Measurements from ENCODE around the gene EIF2S3B. TPM values are rescaled to one million over a fixed set of nuclear protein-coding genes. Genes with fewer than 3 reads are reported as not detected.

Gene EIF2S3B
- total and polyA plus RNA-seq, 2 of the 4 experiments (the other 2 are of a cell fraction): 0.39 to 6.8 TPM

DNA sequence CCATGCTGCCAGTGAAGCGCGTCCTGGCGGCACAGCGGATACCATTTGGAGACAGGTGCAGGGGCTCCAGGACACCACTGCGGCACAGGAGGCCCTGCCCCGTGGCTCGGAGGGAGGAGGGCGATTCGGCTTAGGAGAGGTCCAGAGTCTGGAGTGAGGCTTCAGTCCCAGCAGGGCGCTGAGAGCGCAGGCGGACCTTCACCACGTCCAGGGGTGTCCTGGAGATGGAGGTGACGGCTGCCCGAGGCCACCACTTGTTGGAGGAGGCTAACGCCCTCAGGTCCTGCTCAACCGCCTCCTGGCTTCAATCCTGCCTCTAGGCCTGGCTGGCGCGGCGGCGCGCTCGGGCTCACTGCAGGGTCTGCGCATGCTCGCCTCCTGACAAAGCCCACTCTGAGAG lies 45.7 kb downstream of the EIF2S3B start:
- no peak for TF ChIP-seq MAZ (IDR thresholded peaks at IDR 0.05; ENCODE audit: borderline replicate concordance, low read depth, low read length)
- TF ChIP-seq CHD1 (IDR thresholded peaks at IDR 0.05; ENCODE audit: low read depth, low read length): no peak
- TF ChIP-seq RFX5 (IDR thresholded peaks at IDR 0.05; ENCODE audit: low read depth, low read length): no peak
- no peak for TF ChIP-seq BHLHE40 (IDR thresholded peaks at IDR 0.05; ENCODE audit: low read depth, low read length)
- TF ChIP-seq MAFK (IDR thresholded peaks at IDR 0.05; ENCODE audit: low read depth, low read length): no peak
- no peak for TF ChIP-seq CEBPB (IDR thresholded peaks at IDR 0.05; ENCODE audit: low read depth, low read length)
- no peak for TF ChIP-seq MXI1 (IDR thresholded peaks at IDR 0.05; ENCODE audit: borderline replicate concordance, low read depth, low read length)
- TF ChIP-seq NFE2L2 (IDR thresholded peaks at IDR 0.05; ENCODE audit: low read depth, low read length): no peak
- TF ChIP-seq RAD21 (IDR thresholded peaks at IDR 0.05; ENCODE audit: low read length): no peak
- TF ChIP-seq, protein P1, sequence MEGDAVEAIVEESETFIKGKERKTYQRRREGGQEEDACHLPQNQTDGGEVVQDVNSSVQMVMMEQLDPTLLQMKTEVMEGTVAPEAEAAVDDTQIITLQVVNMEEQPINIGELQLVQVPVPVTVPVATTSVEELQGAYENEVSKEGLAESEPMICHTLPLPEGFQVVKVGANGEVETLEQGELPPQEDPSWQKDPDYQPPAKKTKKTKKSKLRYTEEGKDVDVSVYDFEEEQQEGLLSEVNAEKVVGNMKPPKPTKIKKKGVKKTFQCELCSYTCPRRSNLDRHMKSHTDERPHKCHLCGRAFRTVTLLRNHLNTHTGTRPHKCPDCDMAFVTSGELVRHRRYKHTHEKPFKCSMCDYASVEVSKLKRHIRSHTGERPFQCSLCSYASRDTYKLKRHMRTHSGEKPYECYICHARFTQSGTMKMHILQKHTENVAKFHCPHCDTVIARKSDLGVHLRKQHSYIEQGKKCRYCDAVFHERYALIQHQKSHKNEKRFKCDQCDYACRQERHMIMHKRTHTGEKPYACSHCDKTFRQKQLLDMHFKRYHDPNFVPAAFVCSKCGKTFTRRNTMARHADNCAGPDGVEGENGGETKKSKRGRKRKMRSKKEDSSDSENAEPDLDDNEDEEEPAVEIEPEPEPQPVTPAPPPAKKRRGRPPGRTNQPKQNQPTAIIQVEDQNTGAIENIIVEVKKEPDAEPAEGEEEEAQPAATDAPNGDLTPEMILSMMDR (conservative IDR thresholded peaks at IDR 0.05; ENCODE audit: low read depth, low read length): no peak
- no peak for TF ChIP-seq POLR2A (IDR thresholded peaks at IDR 0.05; ENCODE audit: low read depth, low read length)
- no peak for TF ChIP-seq SMC3 (IDR thresholded peaks at IDR 0.05; ENCODE audit: low read depth, low read length)
- TF ChIP-seq, protein P2, sequence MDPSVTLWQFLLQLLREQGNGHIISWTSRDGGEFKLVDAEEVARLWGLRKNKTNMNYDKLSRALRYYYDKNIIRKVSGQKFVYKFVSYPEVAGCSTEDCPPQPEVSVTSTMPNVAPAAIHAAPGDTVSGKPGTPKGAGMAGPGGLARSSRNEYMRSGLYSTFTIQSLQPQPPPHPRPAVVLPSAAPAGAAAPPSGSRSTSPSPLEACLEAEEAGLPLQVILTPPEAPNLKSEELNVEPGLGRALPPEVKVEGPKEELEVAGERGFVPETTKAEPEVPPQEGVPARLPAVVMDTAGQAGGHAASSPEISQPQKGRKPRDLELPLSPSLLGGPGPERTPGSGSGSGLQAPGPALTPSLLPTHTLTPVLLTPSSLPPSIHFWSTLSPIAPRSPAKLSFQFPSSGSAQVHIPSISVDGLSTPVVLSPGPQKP (IDR thresholded peaks at IDR 0.05; ENCODE audit: borderline replicate concordance, low read depth, low read length): no peak
- TF ChIP-seq RCOR1 (IDR thresholded peaks at IDR 0.05; ENCODE audit: insufficient replicate concordance, low read length): no peak
- TF ChIP-seq, protein P3, sequence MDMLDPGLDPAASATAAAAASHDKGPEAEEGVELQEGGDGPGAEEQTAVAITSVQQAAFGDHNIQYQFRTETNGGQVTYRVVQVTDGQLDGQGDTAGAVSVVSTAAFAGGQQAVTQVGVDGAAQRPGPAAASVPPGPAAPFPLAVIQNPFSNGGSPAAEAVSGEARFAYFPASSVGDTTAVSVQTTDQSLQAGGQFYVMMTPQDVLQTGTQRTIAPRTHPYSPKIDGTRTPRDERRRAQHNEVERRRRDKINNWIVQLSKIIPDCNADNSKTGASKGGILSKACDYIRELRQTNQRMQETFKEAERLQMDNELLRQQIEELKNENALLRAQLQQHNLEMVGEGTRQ (IDR thresholded peaks at IDR 0.05; ENCODE audit: low read depth, low read length): no peak
- TF ChIP-seq FOS (IDR thresholded peaks at IDR 0.05; ENCODE audit: low read depth, low read length): no peak
- intact Hi-C loops (cut with micrococcal nuclease) (no loop called here), in situ Hi-C loops (cut with MboI; ENCODE audit: low sequenced_read_pairs) (loop anchor here (10.0 kb wide), 1 partner anchor 227 kb away; no protein-coding TSS in a partner anchor), dilution Hi-C loops (cut with HindIII; ENCODE audit: low sequenced_read_pairs, unreplicated experiment) (no loop called here)
- Histone ChIP-seq H2BK20ac (ENCODE audit: low read depth, low read length) (no peak overlapping the region), H3K18ac (ENCODE audit: low read depth, low read length) (no peak overlapping the region), H4K5ac (ENCODE audit: low read depth, low read length) (no peak overlapping the region), H3K9ac (ENCODE audit: low read depth, low read length) (no peak overlapping the region), H2AK9ac (replicated peaks; ENCODE audit: low read depth, low read length, poor library complexity) (peak overlapping the region; percentile 38), H3K36me3 (ENCODE audit: control insufficient read depth, insufficient read depth, low read length) (no peaks in the 10 kb centered on the region), H3K4me1 (ENCODE audit: control insufficient read depth, insufficient read depth, low read length) (no peaks in the 10 kb centered on the region), H4K8ac (ENCODE audit: low read depth in 2 of 2, low read length in 2 of 2) (no peak overlapping the region), H3K14ac (replicated peaks; ENCODE audit: low read depth, low read length) (no peak overlapping the region), H3K9me1 (ENCODE audit: insufficient read depth, low read length) (no peaks in the 10 kb centered on the region), H4K20me1 (ENCODE audit: insufficient read depth, low read length) (no peaks in the 10 kb centered on the region), H3K79me1 (ENCODE audit: low read depth in 1 of 2, low read length in 2 of 2) (no peaks in the 10 kb centered on the region), H3K4me2 (ENCODE audit: low read depth, low read length) (no peak overlapping the region), H3K23ac (ENCODE audit: low read depth, low read length) (no peak overlapping the region), H3K27me3 (ENCODE audit: control insufficient read depth, insufficient read depth, low read length) (peaks cover 7% of the 10 kb centered on the region; the same call in 1 of the 2 replicates), H2BK15ac (ENCODE audit: low read depth, low read length) (no peak overlapping the region), H2BK5ac (ENCODE audit: low read depth, low read length, poor library complexity, severe bottlenecking) (no peak overlapping the region), H2AK5ac (ENCODE audit: low read depth, low read length) (no peak overlapping the region), H3K4me3 (ENCODE audit: insufficient read depth, low read depth, low read length) (no peak overlapping the region), H2AFZ (replicated peaks; ENCODE audit: low read length, poor library complexity) (no peak overlapping the region), H2BK120ac (ENCODE audit: low read depth, low read length) (no peak overlapping the region), H3K27ac (ENCODE audit: insufficient read depth, low read length) (no peak overlapping the region), H4K91ac (ENCODE audit: insufficient read depth, low read depth, low read length) (no peak overlapping the region), H3K4ac (ENCODE audit: low read depth, low read length) (no peak overlapping the region), H3K56ac (ENCODE audit: extremely low read depth, insufficient read depth, low read length) (no peak overlapping the region), H3K9me3 (ENCODE audit: control insufficient read depth, insufficient read depth, low read length) (no peaks in the 10 kb centered on the region)
- ATAC-seq (ENCODE audit: low read depth) (no peak), DNase-seq (no peak)
- POLR2A ChIA-PET (ENCODE audit: unreplicated experiment): no interaction called here
- CTCF ChIA-PET: no interaction called here
- 93% methylated on average over 5 of the region's 25 CpGs; no CpG with 5 or more reads in 1 of the 2 experiments for WGBS, 2 experiments (ENCODE audit: extremely low coverage in 2 of 2, insufficient read length in 1 of 2)
- BruUV-seq (replicated peaks): no TSS peak
